Adipose tissue (tissue), 3 donors: ENCODE data around the gene FGF8. TPM values are rescaled to one million over a fixed set of nuclear protein-coding genes. Genes with fewer than 3 reads are reported as not detected.

Source experiments
- H3K27ac ChIP-seq: one replicate; pipeline ENCODE4 v1.5.1; 2013; ENCODE audit warnings: low read depth, low read length
- WGBS, 3 donors: extraction: QIAGEN DNeasy Blood & Tissue Kit; methylation state at CpG; one replicate each; pipeline ENCODE4 v1.1.7; 2013; 5-methylcytosine and 5-hydroxymethylcytosine counted together
- polyA plus RNA-seq, 3 donors: library from polyadenylated mRNA; stranded (reverse); fragments of 200-250 nt; gene quantifications; one replicate each; pipeline ENCODE4 v1.2.3, GENCODE V29; 2013
- donor health status: healthy with polysubstance abuse.
- donor health status: Bipolar disorder and iron deficiency.
- donor health status: healthy.

The FGF8 gene
- polyA plus RNA-seq, 3 donors, result 0.36 TPM; not detected in 2

DNA sequence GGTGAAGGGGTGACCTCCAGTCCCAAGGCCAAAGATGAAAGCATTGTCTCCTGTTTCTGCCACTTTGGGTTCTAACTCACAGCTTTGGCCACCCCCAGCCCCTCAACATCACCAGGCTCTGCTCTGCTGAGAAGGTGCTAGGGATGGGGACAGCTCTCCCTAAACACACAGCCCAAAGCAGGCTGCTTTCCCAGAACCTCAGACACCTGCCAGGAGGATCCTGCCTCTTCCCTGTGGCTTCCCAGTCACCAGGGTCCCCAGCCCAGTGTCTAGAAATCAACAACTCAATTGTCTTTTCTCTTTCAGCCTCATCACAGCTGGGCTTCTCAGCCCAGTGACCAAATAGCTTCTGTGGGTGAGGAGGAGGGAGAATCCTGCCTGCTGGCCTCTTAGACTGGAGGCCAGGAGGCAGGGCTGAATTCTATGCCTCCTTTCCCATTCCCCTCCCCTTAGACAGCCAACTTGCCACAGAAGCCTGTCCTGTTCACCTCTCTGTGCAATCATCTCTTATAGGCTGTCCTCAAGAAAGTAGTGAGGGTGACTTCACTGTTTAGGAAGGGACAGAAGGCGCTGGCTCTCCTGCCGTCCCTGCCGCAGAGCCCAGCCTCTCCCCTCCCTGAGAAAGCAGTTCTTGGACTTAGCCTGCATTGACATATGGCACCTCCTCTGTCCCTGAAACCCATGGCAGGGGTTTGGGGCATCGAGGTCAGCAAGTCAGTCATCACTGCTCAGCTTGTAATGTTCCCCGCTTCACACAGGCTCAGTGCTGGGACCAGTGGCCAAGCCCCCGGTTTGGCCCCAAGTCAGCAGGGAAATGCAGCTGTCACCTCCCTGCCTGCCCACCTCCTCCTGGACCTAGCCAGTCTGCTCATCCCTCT, 3.7 kb downstream of the FGF8 start:
- WGBS, 3 donors, result 73 to 80% (median 80%) methylated on average over 6 of the region's 6 CpGs
- H3K27ac ChIP-seq, result no peak overlapping the region

DNA sequence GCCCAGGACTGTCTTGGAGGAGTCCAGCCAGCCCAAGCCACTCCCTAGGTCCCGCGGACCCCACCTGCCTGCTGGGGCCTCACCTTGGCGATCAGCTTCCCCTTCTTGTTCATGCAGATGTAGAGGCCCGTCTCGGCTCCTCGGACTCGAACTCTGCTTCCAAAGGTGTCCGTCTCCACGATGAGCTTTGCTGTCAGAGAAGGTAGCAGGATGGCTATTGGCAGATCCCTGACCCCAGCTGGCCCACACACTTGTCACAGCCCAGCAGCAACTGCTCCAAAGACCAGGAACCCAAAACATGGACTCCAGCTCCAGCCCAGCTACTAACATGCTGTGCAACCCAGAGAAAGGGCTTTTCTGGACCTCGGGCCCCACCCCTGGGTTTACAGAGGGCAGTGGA, 4.5 kb downstream of the FGF8 start:
- no peak overlapping the region for H3K27ac ChIP-seq
- WGBS, 3 donors, result 88 to 92% (median 88%) methylated on average over 10 of the region's 10 CpGs

DNA sequence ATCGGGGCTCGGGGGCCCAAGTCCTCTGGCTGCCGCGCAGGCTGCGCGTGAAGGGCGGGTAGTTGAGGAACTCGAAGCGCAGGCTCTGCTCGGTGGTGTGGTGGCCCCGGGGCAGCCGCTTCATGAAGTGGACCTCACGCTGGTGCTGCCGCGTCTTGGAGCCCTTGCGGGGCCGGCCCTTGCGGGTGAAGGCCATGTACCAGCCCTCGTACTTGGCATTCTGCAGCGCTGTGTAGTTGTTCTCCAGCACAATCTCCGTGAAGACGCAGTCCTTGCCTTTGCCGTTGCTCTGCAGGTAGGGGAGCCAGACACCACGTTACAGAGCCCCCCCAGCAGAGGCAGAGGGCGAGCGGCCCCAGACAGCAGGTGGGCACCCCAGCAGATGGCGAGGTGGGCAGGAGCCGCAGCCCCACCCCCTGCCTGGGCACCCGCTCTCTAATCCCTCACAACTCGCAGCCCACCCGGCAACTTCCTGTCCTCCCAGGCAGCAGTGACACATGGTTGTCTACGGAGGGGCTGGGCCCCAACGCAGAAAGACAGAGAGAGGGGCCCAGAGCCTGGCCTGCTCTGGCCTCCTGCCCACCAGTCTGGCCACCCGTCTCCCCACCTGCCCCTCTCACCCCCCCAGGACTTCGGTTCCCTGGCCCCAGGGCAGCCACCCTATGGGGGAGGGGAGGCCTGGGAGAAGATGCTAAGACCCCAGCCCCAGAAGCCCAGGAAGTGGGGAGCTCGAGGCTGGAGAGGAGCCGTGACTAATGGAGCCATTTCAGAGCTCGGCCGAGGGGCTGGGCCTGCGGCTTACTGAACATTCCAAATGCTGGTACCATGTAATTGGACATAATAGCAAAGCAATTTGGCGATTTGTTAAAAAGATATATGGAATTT, 5.3 kb downstream of the FGF8 start:
- 76 to 82% (median 77%) methylated on average over 41 of the region's 41 CpGs for WGBS, 3 donors
- H3K27ac ChIP-seq, result no peak overlapping the region

DNA sequence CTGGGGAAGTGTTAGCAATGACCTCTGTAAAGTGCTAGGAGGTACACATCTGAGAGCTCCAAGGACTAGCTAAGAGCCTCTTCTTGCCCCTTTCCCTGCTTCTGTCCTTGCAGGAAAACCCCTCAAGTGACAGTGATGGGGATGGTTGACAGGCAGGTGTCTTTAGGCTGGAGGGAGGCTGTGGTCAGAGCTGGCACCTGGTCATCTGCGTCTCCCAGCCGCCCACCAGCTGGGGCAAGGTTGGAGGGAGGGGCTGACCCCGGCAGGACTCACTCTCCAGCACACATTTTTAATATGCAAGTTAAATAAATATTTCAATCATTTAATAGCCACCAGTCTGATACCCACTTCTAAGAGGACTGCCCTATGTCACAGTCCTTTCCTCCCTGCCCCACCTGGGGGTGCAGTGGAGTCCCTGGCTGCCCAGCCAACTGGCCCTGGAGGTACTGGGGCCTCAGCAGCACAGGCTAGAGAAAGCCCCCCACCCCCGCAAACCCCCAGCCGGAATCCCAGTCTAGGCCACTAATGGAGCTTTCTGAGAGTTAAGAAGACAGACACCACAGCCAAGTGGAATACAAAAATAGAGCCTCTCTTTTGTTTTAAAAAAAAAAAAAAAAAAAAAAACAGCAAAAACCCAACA, 6.3 kb downstream of the FGF8 start:
- no peak overlapping the region for H3K27ac ChIP-seq
- WGBS, 3 donors, result 81 to 87% (median 84%) methylated on average over 5 of the region's 5 CpGs

DNA sequence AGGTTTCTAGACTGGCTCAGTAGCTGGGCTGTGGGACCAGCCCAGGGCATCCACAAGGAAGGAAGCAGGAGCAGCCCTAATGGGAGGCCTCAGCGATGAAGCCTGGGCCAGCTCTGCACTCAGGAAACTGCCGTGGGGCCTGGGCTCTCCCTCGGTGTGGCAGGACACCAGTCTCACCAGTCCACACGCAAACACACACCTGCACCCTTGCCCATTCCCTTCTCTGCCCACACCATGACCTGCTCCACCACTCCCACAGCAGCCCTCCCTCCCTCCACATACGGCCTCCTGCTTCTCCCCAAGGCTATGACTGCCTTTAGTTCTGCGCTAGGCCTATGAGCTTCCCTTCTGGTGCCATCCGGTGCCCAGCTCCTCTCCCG, 7.1 kb downstream of the FGF8 start:
- H3K27ac ChIP-seq, result no peak overlapping the region
- 80 to 84% (median 81%) methylated on average over 8 of the region's 8 CpGs for WGBS, 3 donors

DNA sequence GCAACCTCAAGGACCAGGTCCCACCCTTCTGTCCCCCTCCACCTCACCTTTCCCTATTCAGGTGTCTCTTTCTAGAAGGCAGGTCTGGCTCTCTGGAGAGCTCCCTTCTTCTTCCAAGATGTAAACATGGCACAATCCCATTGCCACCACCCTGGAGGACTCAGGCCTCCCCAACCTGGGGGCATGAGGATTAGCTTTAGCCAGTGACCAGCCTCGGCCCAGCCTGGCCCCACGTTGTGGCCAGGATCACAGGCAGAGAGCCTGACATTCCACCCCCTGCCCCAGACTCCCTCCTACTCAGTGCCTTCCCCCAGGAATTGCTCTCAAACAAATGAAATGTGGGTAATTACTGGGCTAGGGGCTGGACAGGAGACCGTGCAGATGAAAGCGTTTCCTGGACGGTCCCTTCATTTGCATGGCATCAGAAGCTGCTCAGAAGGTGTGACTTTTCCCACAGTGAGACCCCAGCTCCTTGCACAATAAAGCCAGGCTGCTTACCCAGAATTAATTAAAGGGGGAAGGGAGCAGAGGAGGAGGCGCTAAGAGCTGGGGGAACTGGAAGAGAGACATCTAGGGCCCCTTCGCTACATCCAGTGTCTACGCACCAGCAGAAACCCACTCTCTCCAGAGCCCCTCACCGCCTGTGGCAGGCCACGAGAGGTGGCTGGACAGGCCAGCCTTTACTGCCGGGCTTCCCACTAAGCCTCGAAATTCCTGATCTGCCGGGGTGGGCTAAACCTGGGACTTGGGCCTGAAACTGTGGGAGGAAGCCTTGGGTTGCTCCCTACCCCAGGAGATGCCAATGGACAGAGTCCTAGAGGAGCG, 7.7 kb downstream of the FGF8 start:
- H3K27ac ChIP-seq, result no peak overlapping the region
- 60 to 69% (median 67%) methylated on average over 14 of the region's 14 CpGs for WGBS, 3 donors

DNA sequence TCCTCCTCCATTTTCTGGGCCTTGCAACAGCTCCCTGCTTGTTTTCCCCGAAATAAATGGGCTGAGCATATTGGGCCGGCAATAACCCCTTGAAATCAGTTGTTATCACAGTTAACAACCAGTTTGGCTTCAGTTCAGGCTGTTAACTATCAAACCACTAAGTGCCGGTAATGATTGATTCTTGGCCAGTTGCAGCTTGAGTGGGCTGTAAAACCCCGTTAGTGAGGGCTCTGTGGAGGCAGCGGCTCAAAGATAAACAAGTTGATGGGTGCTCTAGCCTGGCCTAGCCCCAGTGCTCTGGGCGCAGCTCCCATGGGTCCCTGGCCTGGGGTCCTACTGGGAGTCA, 8.3 kb downstream of the FGF8 start:
- 42 to 52% (median 42%) methylated on average over 6 of the region's 6 CpGs for WGBS, 3 donors
- no peak overlapping the region for H3K27ac ChIP-seq

DNA sequence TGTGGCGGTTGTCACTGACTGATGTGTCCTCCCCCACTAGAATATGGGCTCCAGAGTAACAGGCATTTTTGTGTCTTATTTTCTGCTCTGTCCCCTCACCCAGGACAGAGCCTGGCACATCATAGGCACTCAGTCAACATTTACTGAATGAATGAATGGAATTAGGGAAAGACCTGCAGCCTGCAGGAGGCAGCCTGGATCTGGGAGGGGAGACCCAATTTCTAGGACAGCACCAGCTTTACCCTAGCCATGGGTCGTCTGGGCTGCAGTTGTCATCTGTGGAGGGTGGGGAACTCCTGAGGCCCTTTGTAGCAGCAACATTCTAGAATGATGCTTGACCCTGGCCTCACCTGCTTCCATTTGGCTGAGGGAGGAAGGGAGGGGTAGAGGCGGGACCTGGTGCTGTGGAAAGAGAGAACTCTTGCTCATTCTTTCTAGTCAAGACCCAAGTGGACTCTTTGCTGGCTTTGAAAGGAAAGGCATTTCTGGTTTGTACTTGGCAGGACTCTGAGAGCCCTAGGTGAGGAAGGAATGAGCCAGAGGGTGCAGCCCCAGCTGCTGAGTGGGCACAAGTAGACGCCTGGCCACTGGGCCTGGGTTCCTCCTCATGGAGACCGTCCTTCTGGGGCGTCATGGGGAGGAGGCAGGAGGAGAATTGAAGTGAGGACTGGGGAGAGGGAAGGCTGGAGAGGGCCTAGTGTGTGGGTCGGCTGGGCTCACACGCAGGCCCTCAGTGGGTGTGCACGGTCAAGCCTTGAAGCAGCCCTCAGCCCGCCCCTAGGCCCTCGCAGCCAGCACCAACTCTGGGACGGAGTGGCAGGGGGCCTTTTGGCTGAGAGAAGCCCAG, 8.9 kb downstream of the FGF8 start:
- 74 to 76% (median 76%) methylated on average over 12 of the region's 12 CpGs for WGBS, 3 donors
- H3K27ac ChIP-seq, result no peak overlapping the region

DNA sequence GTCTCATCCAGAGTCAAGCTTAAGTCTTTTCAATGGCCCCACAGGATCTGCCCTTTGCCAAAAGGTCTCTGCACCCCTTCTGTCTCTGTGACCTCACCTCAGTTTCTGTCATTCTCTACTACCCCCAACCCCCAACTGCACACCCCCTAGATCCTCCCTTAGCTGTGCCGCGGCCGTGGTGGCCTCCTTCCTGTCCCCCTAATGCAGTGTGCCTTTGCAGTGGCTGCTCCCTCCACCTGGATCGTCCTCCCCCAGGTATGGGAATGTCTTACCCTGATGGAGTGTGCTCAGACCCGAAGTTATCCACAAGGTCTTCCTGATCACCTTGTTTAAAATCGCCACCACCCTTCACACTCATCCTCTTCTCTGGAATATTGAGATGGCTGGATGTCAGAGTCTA, 9.6 kb downstream of the FGF8 start:
- H3K27ac ChIP-seq, result no peak overlapping the region
- WGBS, 3 donors, result 75 to 82% (median 81%) methylated on average over 6 of the region's 6 CpGs

DNA sequence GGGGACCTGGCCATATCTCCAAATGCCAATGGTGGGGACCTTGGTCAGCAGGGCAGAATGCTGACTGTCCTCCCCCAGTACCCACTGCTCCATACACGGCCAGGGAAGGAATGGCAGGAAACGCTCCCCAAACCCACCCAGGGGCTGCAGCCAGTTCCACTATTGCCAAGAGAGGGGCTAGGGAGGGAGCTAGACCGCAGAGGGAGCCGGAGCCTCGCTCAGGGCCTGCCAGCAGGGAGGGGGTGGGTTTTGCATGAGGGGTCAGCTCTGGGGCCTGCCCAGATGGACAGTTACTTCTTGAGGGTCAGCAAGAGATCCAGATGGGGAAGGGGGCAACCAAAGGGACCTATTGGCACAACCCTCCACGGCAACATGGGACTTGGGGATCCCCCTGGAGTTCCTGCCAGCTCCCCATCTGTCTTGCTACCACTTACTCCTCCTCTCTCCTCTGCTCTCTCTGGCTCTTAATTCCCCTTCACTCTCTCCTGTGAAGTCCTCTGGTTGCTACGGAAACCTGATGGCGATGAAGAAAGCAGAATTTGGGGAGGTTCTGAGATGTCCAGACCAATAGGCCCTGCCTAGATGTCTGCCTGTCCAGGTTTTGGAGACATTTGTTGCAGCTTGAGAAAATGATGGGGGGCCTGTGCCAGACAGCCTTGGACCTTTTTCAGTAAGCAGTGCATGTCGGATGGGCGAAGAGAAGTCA, 12.6 kb downstream of the FGF8 start:
- WGBS, 3 donors, result 85 to 89% (median 86%) methylated on average over 10 of the region's 10 CpGs
- H3K27ac ChIP-seq, result no peak overlapping the region

DNA sequence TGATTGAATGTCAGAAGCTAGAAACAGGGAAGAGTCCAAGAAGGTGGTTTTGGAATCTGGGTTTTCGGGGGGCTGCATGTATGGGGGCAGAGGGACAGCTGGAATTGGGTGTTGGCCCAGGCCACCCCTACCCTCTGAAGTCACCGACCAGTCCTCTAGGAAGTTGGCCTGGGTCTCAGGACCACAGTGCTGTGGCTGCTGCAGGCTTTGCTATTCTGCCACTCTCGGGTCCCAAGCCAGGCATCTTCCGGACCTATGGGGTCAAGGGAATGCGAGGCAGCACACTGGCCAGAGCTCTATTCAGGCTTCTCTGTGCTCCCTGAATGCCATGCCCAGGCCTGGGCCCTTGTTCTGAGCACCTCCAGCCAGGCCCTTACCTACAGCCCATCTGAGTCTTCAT, 13.2 kb downstream of the FGF8 start:
- WGBS, 3 donors, result 91 to 94% (median 93%) methylated on average over 5 of the region's 5 CpGs
- no peak overlapping the region for H3K27ac ChIP-seq

DNA sequence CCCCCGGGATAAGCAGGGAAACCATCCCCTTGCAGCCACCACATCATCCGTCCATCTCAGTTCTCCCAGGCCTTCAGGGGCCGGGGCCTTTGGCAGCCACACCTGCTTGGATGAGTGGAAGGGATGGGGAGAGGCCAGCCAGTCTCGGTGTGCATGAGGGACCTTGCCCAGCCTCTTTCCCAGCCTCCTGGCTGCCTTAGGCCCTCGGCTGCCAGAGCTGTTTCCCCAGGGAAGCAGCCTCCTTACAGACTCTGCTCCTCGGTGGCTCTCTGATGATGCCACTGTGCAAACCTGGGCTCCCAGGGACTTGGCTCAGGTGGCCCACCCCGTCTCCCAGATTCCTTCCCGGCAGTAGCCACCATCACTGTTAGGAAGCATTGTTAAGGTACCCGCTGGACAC, 14.7 kb downstream of the FGF8 start:
- H3K27ac ChIP-seq, result no peak overlapping the region
- WGBS, 3 donors, result 76 to 85% (median 78%) methylated on average over 9 of the region's 9 CpGs

DNA sequence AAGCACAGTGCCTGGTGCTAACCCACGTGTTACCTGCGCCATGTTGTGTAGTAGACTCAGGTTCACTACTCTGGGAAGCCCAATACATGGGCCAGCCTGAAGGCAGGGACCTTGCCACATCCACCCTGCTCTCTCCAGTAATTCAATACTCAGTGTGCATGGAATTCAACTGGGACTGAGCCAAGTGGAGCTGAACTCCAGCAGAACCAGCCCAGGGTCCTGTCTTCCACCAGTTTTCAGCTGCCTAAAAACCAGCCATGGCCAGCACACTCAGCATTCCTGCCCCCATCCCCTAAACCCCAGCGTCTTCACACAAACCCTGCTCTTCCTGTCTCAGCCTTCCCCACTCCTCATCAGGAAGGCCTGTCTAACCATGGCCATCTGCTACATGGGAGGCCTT, 15.4 kb downstream of the FGF8 start:
- 70 to 82% (median 76%) methylated on average over 3 of the region's 3 CpGs for WGBS, 3 donors
- no peak overlapping the region for H3K27ac ChIP-seq

DNA sequence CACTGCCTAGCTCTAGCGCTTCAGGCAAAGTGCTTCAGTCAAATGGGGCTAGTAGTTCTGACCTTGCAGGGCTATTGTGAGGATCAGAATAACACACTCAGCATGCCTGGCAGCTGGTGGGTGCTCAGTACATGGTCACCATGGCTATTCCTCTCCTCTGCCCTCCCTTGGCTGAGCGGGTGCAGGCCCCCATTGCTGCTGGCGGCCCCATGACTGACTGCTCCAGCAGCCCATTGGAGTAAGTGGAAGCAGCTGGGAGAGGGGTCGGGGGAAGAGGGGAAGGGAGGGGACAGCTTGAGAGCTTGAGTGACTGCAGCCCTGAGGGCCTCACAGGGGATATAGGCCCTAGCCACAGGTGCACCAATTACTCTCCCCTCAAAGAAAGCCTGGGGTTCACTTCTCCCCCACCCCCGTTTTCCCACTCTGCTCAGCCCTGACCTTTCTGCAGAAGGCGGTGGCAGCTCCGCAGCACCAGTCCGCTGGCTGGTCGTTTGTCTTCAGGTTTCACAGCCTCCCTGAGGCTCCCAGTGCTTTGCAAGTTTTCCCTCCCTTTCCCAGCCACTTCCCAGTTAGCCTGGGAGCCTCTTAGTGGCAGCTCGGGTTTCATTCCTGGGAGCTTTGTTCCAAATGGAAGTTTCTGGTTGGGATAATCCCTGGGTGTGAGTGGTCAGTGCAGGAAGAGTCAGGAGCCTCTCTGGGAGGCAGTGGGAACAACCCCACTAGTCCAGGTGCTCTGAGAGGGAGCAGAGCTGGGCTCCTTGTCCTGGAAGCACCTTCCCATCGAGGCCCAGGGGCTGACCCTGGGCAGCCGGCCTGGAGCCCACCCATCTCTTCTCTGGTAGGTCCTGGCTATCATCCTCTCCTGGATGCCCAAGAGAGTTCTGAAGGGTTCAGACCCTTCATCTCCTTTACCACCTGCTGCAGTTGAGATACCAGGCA, 16.3 kb downstream of the FGF8 start:
- WGBS, 3 donors, result 69 to 73% (median 72%) methylated on average over 12 of the region's 12 CpGs
- H3K27ac ChIP-seq, result no peak overlapping the region

DNA sequence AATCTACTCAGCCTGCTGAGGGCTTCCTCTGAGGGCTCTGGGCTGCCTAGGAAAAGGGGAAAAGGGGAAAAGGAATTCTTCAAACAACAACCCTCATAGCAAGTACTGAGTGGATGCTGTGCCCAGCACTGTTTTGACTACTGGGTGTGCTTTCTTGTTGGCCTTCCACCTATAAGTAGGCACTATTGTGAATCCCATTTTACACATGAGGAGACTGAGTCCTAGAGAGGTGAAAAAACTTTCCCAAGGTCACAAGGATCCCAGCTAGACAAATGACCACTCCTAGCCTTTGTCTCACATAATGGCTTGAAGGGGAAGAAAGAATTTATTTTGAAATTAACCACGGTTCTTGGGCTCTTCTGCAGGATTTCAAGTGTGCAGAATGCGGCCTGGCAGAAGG, 17.1 kb downstream of the FGF8 start:
- no peak overlapping the region for H3K27ac ChIP-seq
- WGBS, 3 donors, result 79 to 90% (median 87%) methylated on average over 2 of the region's 2 CpGs

DNA sequence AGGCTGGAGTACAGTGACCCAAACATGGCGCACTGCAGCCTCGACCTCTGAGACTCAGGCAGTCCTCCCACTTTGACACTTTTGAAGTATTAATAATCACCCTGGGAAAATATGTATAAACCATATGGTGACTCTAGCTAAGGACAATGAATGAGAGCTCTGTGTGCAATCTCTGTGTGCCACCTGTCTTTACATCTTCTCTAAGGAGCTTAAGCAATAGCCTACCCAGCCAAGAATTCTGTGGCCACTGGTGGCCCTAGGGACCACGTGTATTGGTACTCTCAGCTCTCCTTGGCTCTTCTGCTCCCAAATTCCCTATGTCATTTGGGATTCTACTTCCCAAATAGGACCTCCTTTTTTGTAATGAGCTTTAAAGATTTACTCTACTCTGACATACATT, 23.7 kb downstream of the FGF8 start:
- no peak overlapping the region for H3K27ac ChIP-seq
- 59 to 75% (median 73%) methylated on average over 3 of the region's 3 CpGs for WGBS, 3 donors
